Heart left ventricle (tissue), 13 donors: Measurements from ENCODE around the gene PLA2G2C.

Experiments used
- CTCF ChIP-seq, 12 donors: fragments of 200-600 bp; sonication (generic) in 4 of 12; IDR thresholded peaks; one replicate each; pipeline versions ENCODE4 v1.5.0 to v1.8.0; 2018 to 2022; ENCODE audit warnings: antibody characterized with exemption in 12 of 12, mild to moderate bottlenecking in 5 of 12
- POLR2A ChIP-seq, 2 donors: fragments of 450-650 bp; IDR thresholded peaks; one replicate each; pipeline ENCODE4 v1.6.1; 2017; ENCODE audit warnings: antibody characterized with exemption in 2 of 2, mild to moderate bottlenecking in 2 of 2, moderate library complexity in 2 of 2
- donor health status: ischemic (EF 13 %, LVEDD 7.1; RV severe dilation, severe dysfunction).
- donor health status: DM: no; HTN: yes; CAD: no.
- donor health status: DM: no; HTN: no; CAD: no.
- donor health status: ischemic (EF 25% LVEDD 6.9; RV normal size, moderate dysfunction).
- donor health status: ischemic (EF 25% LVEDD 5.7; RV mildly dilated, moderate dysfunction).
- donor health status: ischemic (EF 35%, LVEDD 5.7; RV mildly dilated, moderate dysfunction).
- donor health status: nonischemic (EF 11% LVEDD 7.7; RV severe dilation, severe dysfunction).
- donor health status: DM: yes; HTN: yes; CAD: no.
- donor health status: PGD.
- donor health status: ischemic (EF 29% LVEDD 5.4; RV normal size, mild dysfunction).
- donor health status: nonischemic (EF 23%, LVEDD 6.1; RV moderate dilation, normal function).

- no peak for TF ChIP-seq CTCF (IDR thresholded peaks at IDR 0.05)
- TF ChIP-seq POLR2A (IDR thresholded peaks at IDR 0.05): no peak
These were observed 36.6 kb downstream of the PLA2G2C start for GRCh38 chr1:20149601-20150325.
